Choroid plexus epithelial cell (primary cell): Measurements from ENCODE around the gene KAT8.
A peak's percentile ranks its signal among the peaks of the same experiment; 100 is the strongest.
"Not testable (repeated sequence)": the region's sequence is repeated elsewhere in the genome, so short reads cannot be mapped to it uniquely, and the experiment has no call there.

ENCODE experiments used
- DNase-seq: peaks from one replicate; pipeline ENCODE4 v3.0.0-alpha.2; 2010; ENCODE audit warnings: low read depth
- H3K4me3 ChIP-seq: 2 replicates; pipeline ENCODE4 v1.5.1; 2011; ENCODE audit warnings: low read depth, mild to moderate bottlenecking, control low read depth, low read length, moderate library complexity
- CTCF ChIP-seq: conservative IDR thresholded peaks from 2 replicates; pipeline ENCODE4 v1.5.1; 2011; ENCODE audit warnings: low read depth, mild to moderate bottlenecking, control low read depth, inconsistent platforms, low read length, moderate library complexity

Gene KAT8

GRCh38 chr16:31089199-31089598 is 28.3 kb upstream of the KAT8 start:
- DNase-seq = no peak
- no peak overlapping the region for H3K4me3 ChIP-seq
- TF ChIP-seq CTCF = no peak

- no peak for TF ChIP-seq CTCF
- DNase-seq = peak; percentile 75
- no peak overlapping the region for H3K4me3 ChIP-seq
These were observed 26.9 kb upstream of the KAT8 start for GRCh38 chr16:31090540-31090939.

- TF ChIP-seq CTCF = no peak
- DNase-seq = no peak
- no peak overlapping the region for H3K4me3 ChIP-seq
These were observed 25.1 kb upstream of the KAT8 start for GRCh38 chr16:31092330-31092729.

- peak; percentile 56 for DNase-seq
- no peak for TF ChIP-seq CTCF
- H3K4me3 ChIP-seq = peak overlapping the region; percentile 95
These were observed 24.2 kb upstream of the KAT8 start for GRCh38 chr16:31093132-31093703.

- TF ChIP-seq CTCF = no peak
- peak overlapping the region; percentile 95 for H3K4me3 ChIP-seq
- no peak for DNase-seq
These were observed 23.4 kb upstream of the KAT8 start for GRCh38 chr16:31094088-31094423.

GRCh38 chr16:31094424-31095120 is 22.9 kb upstream of the KAT8 start, which contains the start of gene VKORC1:
VKORC1 (minus strand) TSS chr16:31094797; CDS start chr16:31094729, 68 bp downstream.
- TF ChIP-seq CTCF = no peak
- peak within 1 kb of the TSS; percentile 95 for H3K4me3 ChIP-seq
- DNase-seq = peak; percentile 99

GRCh38 chr16:31099860-31100638 is 17.4 kb upstream of the KAT8 start:
- DNase-seq = peak; percentile 71
- no peak for TF ChIP-seq CTCF
- no peak overlapping the region for H3K4me3 ChIP-seq

- DNase-seq = peak; percentile 22
These were observed 16.4 kb upstream of the KAT8 start for GRCh38 chr16:31100876-31101641.

More at GRCh38 chr16:31100876-31101641, 16.4 kb upstream of the KAT8 start:
- not testable (repeated sequence) for H3K4me3 ChIP-seq
